NCI-H1417 (cell line): ENCODE results near the gene NBPF1.
"Not testable (repeated sequence)": the region's sequence is repeated elsewhere in the genome, so short reads cannot be mapped to it uniquely, and the experiment has no call there.

Experiments used
- DNase-seq, 3 experiments: peaks; one replicate each; lab custom pipeline; 2025; lab: John Stamatoyannopoulos, UW

The NBPF1 gene

DNA sequence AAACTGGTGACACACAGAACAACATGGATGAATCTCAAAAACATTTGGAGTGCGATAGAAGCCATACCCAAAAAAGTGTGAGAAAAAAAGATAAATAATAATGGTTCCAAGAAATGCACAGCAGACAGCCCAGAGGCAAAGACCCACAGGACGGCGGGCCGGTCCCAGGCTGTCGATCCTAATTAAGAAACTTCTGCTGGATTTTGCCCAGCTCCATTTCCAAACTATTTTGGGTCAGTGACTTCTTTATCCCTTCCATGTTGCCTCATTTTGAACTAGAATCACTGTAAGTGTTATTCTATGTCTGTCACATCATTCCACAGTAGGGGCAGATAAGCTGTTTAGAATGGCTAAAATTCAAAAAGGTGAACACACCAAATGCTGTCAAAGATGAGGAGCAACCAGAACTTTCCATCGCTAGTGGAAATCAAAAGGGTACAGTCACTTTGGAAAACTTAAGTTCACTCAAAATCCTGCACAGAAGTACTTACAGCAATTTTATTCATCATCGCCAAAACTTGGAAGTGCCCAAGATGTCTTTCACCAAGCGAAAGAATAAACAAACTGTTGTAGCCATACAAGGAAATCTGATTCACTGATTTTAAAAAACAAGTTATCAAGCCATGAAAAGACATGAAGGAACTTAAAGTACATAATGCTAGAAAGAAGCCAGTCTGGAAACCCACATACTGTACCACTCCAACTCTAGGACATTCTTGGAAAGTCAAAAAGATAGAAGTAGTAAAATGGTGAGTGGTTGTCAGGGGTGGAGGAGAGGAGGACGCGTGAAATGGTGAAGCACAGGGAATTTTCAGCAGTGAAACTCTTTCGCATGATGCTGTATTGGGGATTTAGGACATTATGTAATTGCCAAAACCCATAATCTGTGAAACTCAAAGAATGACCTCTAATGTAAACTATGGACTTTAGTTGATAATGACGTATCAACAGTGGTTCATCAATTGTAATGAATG lies 7.5 kb downstream of the NBPF1 start:
- no peak for DNase-seq

DNA sequence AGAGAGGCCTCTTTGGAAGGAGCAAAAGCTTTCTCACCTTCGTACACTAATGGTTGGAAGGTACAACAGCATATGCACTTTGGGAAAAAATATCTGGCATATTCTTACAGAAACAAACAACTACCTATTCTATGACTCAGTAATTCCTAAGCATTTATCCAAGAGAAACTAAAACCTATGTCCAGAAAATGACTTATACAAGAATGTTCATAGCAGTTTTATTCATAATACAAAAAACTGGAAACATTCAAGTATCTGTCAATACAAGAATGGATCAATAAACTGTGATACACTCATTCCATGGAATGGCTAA lies 8.2 kb downstream of the NBPF1 start:
- DNase-seq = no peak

- DNase-seq = not testable (repeated sequence)
These were observed 8.7 kb downstream of the NBPF1 start for GRCh38 chr1:16604514-16605212.

GRCh38 chr1:16603623-16604022 lies 9.7 kb downstream of the NBPF1 start:
- not testable (repeated sequence) for DNase-seq

DNA sequence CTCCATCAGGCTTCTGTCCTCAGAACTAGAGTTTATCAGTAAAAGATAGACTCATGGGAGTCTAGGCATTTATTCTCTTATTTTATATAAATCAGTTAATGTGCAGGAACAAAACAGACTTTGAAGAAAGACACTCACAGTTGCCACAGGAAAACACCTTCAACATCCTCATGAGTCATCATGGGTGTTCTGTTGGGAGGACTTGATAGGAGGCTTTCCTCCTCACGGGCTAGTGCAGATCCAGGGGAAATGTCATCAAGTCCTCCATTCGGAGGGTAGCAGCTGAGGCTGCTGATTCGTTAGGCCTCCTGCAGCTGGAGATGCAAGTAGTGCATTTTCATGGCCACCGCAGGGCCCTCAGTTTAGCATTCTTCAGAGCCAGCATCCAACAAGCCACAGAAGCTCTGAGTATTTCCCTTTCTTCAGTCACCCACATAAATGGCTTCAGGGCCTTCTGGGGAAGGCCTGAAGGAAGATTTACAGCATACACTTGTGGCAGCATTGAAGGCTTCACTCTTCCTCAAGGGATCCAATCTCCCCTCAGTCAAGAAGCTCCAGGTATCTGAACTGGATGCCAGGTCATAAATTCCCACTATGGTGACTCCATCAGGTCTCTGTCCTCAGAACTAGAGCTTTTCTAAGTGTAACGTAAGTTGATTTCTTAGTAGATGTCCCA lies 10.9 kb downstream of the NBPF1 start:
- DNase-seq = not testable (repeated sequence)

GRCh38 chr1:16600855-16601786 lies 12.2 kb downstream of the NBPF1 start:
- not testable (repeated sequence) for DNase-seq

DNA sequence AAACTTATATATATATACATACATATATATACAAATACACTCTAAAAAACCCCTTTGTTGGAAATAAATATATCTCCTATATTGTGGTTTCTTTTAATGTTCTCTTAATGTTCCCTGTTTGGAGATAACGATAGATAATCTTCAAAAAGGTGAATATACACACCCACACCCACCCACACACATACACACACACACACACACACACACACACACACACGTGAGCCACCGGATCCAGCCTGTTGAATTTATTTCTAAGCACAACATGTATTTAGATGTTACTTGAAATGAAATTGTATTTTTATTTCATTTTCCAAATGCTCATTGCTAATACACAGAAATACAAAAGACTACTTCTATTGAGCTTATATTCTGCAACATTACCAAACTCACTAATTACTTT lies 14.0 kb downstream of the NBPF1 start:
- DNase-seq = not testable (repeated sequence)

GRCh38 chr1:16595216-16595615 lies 18.1 kb downstream of the NBPF1 start:
- not testable (repeated sequence) for DNase-seq

GRCh38 chr1:16591845-16592244 lies 21.5 kb downstream of the NBPF1 start:
- DNase-seq = not testable (repeated sequence)

DNA sequence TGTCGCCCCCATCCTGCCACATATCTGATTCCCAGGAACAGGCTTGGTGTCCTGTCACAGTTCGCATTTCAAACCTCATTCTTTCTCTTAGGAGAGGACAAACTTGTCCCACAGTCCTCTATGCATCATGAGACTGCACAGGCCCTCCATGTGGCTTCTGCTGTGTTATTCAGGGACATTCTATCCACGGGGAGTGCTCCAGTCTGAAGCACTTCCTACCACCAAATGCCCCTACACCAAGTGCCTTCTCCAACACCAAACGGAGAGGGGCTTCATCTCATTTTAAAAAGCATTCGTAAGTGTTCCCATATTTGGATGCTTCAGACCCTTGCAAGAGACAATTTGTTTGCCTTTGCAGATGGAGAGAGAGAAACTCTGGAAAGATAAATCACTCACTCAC lies 25.3 kb downstream of the NBPF1 start:
- DNase-seq = not testable (repeated sequence)

GRCh38 chr1:16587639-16588038 lies 25.7 kb downstream of the NBPF1 start:
- not testable (repeated sequence) for DNase-seq

GRCh38 chr1:16565324-16565723 lies 48.0 kb downstream of the NBPF1 start:
- not testable (repeated sequence) for DNase-seq

DNA sequence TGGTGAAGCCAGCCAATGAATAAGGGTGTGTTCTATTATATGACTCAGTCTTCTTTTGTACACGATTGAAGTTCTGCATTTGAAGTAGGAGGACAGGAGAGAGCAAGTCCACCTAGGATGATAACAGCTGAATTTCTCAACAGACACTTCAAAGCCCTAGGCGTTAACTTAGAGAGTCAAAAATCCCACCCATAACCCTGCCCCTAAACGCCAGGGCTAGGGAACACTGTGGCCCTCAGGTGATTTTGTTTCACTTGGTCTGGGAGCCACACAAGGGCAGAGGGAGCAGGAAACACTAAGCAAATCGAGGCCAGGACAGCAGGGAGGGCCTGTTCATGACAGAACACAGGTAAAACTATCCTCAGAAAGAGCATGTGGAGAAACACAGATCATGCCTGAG lies 52.3 kb downstream of the NBPF1 start:
- not testable (repeated sequence) for DNase-seq

- DNase-seq = not testable (repeated sequence)
These were observed 52.9 kb downstream of the NBPF1 start for GRCh38 chr1:16560498-16560897.

DNA sequence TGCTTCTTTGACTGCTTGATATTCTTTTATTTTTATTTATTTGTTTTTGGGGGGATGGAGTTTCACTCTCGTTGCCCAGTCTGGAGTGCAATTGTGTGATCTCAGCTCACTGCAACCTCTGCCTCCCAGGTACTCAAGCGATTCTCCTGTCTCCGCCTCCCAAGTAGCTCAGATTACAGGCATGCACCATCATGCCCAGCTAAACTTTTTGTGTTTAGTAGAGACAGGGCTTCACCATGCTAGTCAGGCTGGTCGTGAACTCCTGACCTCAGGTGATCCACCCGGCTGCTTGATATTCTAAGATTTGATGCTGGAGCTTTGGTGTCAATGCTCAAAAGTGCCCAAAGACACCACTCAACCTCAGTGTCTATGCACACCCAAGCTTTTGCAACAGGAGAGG lies 53.7 kb downstream of the NBPF1 start:
- not testable (repeated sequence) for DNase-seq

DNA sequence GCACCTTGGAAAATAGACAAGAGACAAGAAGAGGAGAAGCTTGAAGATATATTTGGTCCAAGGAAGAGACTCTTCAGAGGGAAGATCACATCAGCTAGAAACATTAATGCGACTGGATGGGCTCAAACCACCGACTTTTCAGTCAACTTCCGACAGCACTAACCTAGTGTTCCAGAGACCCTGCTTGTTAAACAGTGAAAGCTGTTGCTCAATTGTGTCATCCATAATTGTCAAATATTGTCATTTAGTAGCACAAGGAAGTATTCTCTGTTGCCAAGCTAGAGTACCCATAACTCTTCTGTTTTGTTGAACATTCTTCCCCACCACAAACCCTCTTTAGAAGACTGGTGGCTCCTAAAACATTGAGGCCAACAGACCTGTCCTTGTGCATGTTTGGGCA lies 56.3 kb downstream of the NBPF1 start:
- not testable (repeated sequence) for DNase-seq

GRCh38 chr1:16553244-16553643 lies 60.1 kb downstream of the NBPF1 start:
- DNase-seq = not testable (repeated sequence)

GRCh38 chr1:16550212-16550918 lies 63.0 kb downstream of the NBPF1 start:
- DNase-seq = not testable (repeated sequence)

GRCh38 chr1:16549545-16549944 lies 63.8 kb downstream of the NBPF1 start:
- DNase-seq = not testable (repeated sequence)

GRCh38 chr1:16547502-16548241 lies 65.7 kb downstream of the NBPF1 start:
- not testable (repeated sequence) for DNase-seq
